ENCODE measurements around the gene LRRC46. TPM values are rescaled to one million over a fixed set of nuclear protein-coding genes. Genes with fewer than 3 reads are reported as not detected.
A peak's percentile ranks its signal among the peaks of the same experiment; 100 is the strongest.

The LRRC46 gene
- total and polyA plus RNA-seq, 10 of the 15 experiments (the other 5 are each of a cell fraction or from before 2014, with no cell fraction given), result 0.15 to 1.8 (median 0.38) TPM; not detected in 1

- TF ChIP-seq POLR2AphosphoS5 (IDR thresholded peaks at IDR 0.05; ENCODE audit: low read length) (no peak), WRNIP1 (IDR thresholded peaks at IDR 0.05; ENCODE audit: borderline replicate concordance, low read depth, low read length) (no peak), SPI1 (IDR thresholded peaks at IDR 0.05; ENCODE audit: borderline replicate concordance, insufficient read depth, low read depth, low read length) (no peak)
These were observed 971 bp upstream of the LRRC46 start (continued) for GRCh38 chr17:47830396-47831002.

GRCh38 chr17:47831934-47832327 lies 461 bp downstream of the LRRC46 start:
- no peaks in the 10 kb centered on the region for H3K27me3 ChIP-seq (replicated peaks in 1 of 2; ENCODE audit: control insufficient read depth in 2 of 2, insufficient read depth in 2 of 2, low read length in 1 of 2)
- peaks cover 0 to 10% of the 10 kb centered on the region in 2 experiments; a peak in 3 of 4 replicates for H3K36me3 ChIP-seq (ENCODE audit: control insufficient read depth in 2 of 2, insufficient read depth in 2 of 2, low read length in 1 of 2)
- ChIA-PET CTCF (interaction anchor here (0.7 to 3.6 kb wide), 6 partner anchors 10 to 104 kb away, joined by 3 to 24 read pairs (median 6); partner anchors contain the start of genes OSBPL7 and SCRN2), SMC1A (ENCODE audit: uncharacterized antibody, unreplicated experiment) (interaction anchor here (0.6 to 1.6 kb wide), 3 partner anchors 10 to 144 kb away, joined by 3 to 7 read pairs (median 3); partner anchors contain the start of gene OSBPL7), POLR2A (interaction anchor here (0.6 to 2.3 kb wide), 6 partner anchors 9 to 114 kb away, joined by 3 to 14 read pairs (median 4); partner anchors contain the start of genes OSBPL7, SCRN2 and SP2), RAD21 (ENCODE audit: unreplicated experiment) (interaction anchor here (1.1 to 1.4 kb wide), 3 partner anchors 57 to 183 kb away, joined by 3 to 7 read pairs (median 3); partner anchors contain the start of gene KPNB1)
- TF ChIP-seq PAX8 (IDR thresholded peaks at IDR 0.05) (no peak), TCF12 (IDR thresholded peaks at IDR 0.05; ENCODE audit: low read depth, low read length) (no peak), BCL11A (IDR thresholded peaks at IDR 0.05; ENCODE audit: low read depth, low read length) (no peak), SPI1 (IDR thresholded peaks at IDR 0.05; ENCODE audit: borderline replicate concordance, insufficient read depth, low read depth, low read length) (no peak), E2F4 (IDR thresholded peaks at IDR 0.05; ENCODE audit: low read depth, low read length) (no peak), HDAC6 (IDR thresholded peaks at IDR 0.05; ENCODE audit: unreplicated experiment) (no peak), RAD51 (IDR thresholded peaks at IDR 0.05) (no peak), STAT1 (conservative IDR thresholded peaks at IDR 0.05) (no peak), TARDBP (IDR thresholded peaks at IDR 0.05; ENCODE audit: borderline replicate concordance) (no peak), JUND (IDR thresholded peaks at IDR 0.05; ENCODE audit: low read depth, low read length) (no peak), SIN3A (IDR thresholded peaks at IDR 0.05; ENCODE audit: low read depth, low read length) (no peak)
- TF ChIP-seq, protein P1, sequence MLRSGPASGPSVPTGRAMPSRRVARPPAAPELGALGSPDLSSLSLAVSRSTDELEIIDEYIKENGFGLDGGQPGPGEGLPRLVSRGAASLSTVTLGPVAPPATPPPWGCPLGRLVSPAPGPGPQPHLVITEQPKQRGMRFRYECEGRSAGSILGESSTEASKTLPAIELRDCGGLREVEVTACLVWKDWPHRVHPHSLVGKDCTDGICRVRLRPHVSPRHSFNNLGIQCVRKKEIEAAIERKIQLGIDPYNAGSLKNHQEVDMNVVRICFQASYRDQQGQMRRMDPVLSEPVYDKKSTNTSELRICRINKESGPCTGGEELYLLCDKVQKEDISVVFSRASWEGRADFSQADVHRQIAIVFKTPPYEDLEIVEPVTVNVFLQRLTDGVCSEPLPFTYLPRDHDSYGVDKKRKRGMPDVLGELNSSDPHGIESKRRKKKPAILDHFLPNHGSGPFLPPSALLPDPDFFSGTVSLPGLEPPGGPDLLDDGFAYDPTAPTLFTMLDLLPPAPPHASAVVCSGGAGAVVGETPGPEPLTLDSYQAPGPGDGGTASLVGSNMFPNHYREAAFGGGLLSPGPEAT (IDR thresholded peaks at IDR 0.05; ENCODE audit: low read depth), result no peak
- TF ChIP-seq, protein P2, sequence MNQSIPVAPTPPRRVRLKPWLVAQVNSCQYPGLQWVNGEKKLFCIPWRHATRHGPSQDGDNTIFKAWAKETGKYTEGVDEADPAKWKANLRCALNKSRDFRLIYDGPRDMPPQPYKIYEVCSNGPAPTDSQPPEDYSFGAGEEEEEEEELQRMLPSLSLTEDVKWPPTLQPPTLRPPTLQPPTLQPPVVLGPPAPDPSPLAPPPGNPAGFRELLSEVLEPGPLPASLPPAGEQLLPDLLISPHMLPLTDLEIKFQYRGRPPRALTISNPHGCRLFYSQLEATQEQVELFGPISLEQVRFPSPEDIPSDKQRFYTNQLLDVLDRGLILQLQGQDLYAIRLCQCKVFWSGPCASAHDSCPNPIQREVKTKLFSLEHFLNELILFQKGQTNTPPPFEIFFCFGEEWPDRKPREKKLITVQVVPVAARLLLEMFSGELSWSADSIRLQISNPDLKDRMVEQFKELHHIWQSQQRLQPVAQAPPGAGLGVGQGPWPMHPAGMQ (IDR thresholded peaks at IDR 0.05; ENCODE audit: borderline replicate concordance), result no peak
- H3K27ac ChIP-seq (ENCODE audit: control insufficient read depth, insufficient read depth), result no peak overlapping the region
- ATAC-seq, result peak; percentile 5; the same call in 1 of the 3 replicates
- peak overlapping the region; percentile 97 for H3K4me3 ChIP-seq
- in situ Hi-C loops (cut with MboI), result no loop called here
- intact Hi-C loops (cut with micrococcal nuclease; ENCODE audit: unreplicated experiment), result no loop called here
- H4K20me1 ChIP-seq (ENCODE audit: control insufficient read depth, insufficient read depth), result no peaks in the 10 kb centered on the region
- FAIRE-seq, result no peak
- BruUV-seq (replicated peaks), result no TSS peak
- peaks cover 9% of the 10 kb centered on the region for H3K4me1 ChIP-seq (ENCODE audit: control insufficient read depth, insufficient read depth, low read length)
- 14% methylated on average over 7 of the region's 7 CpGs for WGBS (ENCODE audit: insufficient coverage, insufficient replicate concordance, low lambda C conversion rate, missing lambda C conversion rate)
- peak overlapping the region; percentile 84 for H2AFZ ChIP-seq (ENCODE audit: control insufficient read depth, low read depth, low read length)
- peak overlapping the region; percentile 65 for H3K9ac ChIP-seq (ENCODE audit: control insufficient read depth, insufficient read depth, low read length)
- DNase-seq (ENCODE audit: low read depth, low spot score), result no peak
- H3K4me2 ChIP-seq (ENCODE audit: control insufficient read depth, insufficient read depth), result peak overlapping the region; percentile 96
- H3K79me2 ChIP-seq (ENCODE audit: control insufficient read depth, insufficient read depth, low read length), result peaks cover 17% of the 10 kb centered on the region
- no peaks in the 10 kb centered on the region for H3K9me3 ChIP-seq (replicated peaks; ENCODE audit: control insufficient read depth, insufficient read depth, low read length)
